ENCODE data around the gene GLRX3. TPM values are rescaled to one million over a fixed set of nuclear protein-coding genes. Genes with fewer than 3 reads are reported as not detected.

Gene GLRX3
- total and polyA plus RNA-seq, 2 donors (not counting 1 experiment from before 2014, with no cell fraction given): 26.9 to 45.4 TPM

DNA sequence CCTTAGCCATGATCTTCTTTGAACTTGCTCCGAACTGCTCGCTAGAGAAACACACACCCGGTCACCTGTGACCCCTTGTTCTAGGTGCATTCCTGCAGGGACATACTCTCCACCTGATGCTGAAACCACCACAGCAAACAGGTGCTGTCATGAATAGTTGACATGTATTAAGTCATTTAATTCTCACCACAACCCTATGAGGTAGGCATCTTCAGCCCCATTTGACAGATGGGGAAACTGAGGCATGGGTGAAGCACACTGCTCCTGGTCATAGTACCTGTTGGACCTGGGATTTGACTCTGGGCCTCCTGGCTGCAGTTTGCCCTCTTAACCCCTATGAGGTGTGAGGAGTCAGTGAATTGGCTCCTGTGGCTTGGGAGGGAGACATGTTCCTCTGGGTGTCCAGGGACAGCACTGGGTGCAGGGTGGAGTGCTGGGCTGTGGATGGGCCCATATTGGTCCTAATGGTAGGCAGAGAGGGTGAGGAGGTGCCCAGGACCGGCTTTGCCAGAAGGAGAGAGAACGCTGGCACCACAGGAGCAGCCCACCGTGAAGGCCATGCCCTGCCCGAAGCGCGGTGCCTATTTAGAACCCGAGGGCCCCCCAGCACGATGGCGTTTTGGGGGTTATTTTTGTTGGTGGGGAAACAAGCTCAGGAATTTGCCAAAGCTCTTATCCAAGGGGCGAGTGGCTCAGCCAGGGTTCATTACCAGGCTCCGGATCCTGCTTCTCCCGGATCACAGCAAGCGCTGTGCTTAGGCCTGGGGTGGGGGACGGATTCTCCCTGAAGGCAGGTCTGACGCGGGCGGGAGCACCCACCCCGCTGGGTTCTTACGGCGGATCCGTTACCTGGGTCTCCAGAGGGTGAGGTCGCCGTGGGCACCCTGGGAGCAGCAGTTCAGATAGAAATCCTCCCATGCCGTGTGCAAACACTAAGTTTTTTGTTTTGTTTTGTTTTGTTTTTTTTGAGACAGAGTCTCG is 52.3 kb downstream of the GLRX3 start:
- Histone ChIP-seq H3K27me3 (replicated peaks in 1 of 4; ENCODE audit: control extremely low read depth in 1 of 4, control insufficient read depth in 3 of 4, insufficient read depth in 4 of 4, low read length in 3 of 4) (peaks cover 0 to 8% (median 1%) of the 10 kb centered on the region in 4 experiments), H3K27ac (ENCODE audit: low read length in 2 of 2) (no peak overlapping the region), H3K9ac (ENCODE audit: low read length) (no peak overlapping the region), H4K20me1 (ENCODE audit: control insufficient read depth, insufficient read depth, low read length, poor library complexity, severe bottlenecking) (no peaks in the 10 kb centered on the region), H3K4me2 (replicated peaks; ENCODE audit: low read depth, low read length, poor library complexity, severe bottlenecking) (no peak overlapping the region), H3K4me3 (ENCODE audit: control extremely low read depth in 1 of 5, extremely low read depth in 1 of 5, insufficient read depth in 1 of 5, low read depth in 2 of 5, low read length in 4 of 5) (no peak overlapping the region), H3K36me3 (replicated peaks in 1 of 2; ENCODE audit: control extremely low read depth in 1 of 2, control insufficient read depth in 1 of 2, extremely low read depth in 1 of 2, insufficient read depth in 2 of 2, low read length in 1 of 2) (peaks cover 0 to 12% of the 10 kb centered on the region in 2 experiments), H3K9me3 (ENCODE audit: control extremely low read depth in 1 of 3, control insufficient read depth in 2 of 3, insufficient read depth in 1 of 3, low read length in 2 of 3) (no peaks in the 10 kb centered on the region), H2AFZ (ENCODE audit: insufficient read depth, low read depth, low read length, poor library complexity, severe bottlenecking) (no peak overlapping the region), H3K4me1 (ENCODE audit: control insufficient read depth in 2 of 2, insufficient read depth in 2 of 2, low read length in 2 of 2) (peaks cover 6 to 8% of the 10 kb centered on the region in 2 donors), H3K79me2 (ENCODE audit: control insufficient read depth, insufficient read depth, low read length) (no peaks in the 10 kb centered on the region)
- H3K27ac Mint-ChIP-seq: peak overlapping the region; percentile 70
- no peaks in the 10 kb centered on the region for H3K9me3 Mint-ChIP-seq (ENCODE audit: insufficient read depth)
- ATAC-seq (ENCODE audit: low read depth): no peak
- H3K4me3 Mint-ChIP-seq: peak overlapping the region; percentile 53
- ChIA-PET POLR2A (no interaction called here), CTCF (interaction anchor here (0.6 kb wide), 1 partner anchor 203 kb away, joined by 3 read pairs; no protein-coding TSS in a partner anchor)
- intact Hi-C loops (cut with micrococcal nuclease): no loop called here
- no peak for TF ChIP-seq EZH2 (IDR thresholded peaks at IDR 0.05; ENCODE audit: borderline replicate concordance, insufficient read depth, low read depth, low read length, poor library complexity, severe bottlenecking)
- TF ChIP-seq, protein P1, sequence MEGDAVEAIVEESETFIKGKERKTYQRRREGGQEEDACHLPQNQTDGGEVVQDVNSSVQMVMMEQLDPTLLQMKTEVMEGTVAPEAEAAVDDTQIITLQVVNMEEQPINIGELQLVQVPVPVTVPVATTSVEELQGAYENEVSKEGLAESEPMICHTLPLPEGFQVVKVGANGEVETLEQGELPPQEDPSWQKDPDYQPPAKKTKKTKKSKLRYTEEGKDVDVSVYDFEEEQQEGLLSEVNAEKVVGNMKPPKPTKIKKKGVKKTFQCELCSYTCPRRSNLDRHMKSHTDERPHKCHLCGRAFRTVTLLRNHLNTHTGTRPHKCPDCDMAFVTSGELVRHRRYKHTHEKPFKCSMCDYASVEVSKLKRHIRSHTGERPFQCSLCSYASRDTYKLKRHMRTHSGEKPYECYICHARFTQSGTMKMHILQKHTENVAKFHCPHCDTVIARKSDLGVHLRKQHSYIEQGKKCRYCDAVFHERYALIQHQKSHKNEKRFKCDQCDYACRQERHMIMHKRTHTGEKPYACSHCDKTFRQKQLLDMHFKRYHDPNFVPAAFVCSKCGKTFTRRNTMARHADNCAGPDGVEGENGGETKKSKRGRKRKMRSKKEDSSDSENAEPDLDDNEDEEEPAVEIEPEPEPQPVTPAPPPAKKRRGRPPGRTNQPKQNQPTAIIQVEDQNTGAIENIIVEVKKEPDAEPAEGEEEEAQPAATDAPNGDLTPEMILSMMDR (IDR thresholded peaks at IDR 0.05): no peak
- peaks cover 10% of the 10 kb centered on the region for H3K27me3 Mint-ChIP-seq
- WGBS (ENCODE audit: insufficient coverage): 95% methylated on average over 22 of the region's 28 CpGs
- peaks cover 8% of the 10 kb centered on the region for H3K4me1 Mint-ChIP-seq
- DNase-seq: no peak
